K562 treated with DMSO at 1 percent for 4 hours (cell line): Measurements from ENCODE around the gene NR1I2. TPM values are rescaled to one million over a fixed set of nuclear protein-coding genes. Genes with fewer than 3 reads are reported as not detected.

Experiments
- total RNA-seq: library from RNA; unstranded; fragments of 300-600 nt; gene quantifications from 2 replicates; pipeline ENCODE4 v1.2.3, GENCODE V29; 2022; ENCODE audit not compliant: insufficient read depth

NR1I2 gene
- not detected in 2 replicates for total RNA-seq

GRCh38 chr3:119781330-119782198 is at the start of gene NR1I2:
TSS of gene NR1I2 (plus strand) at chr3:119782101.

Other genes with a start within 250 kb of the NR1I2 start
- 22.6 TPM in 2 replicates for gene CD80, start 222.5 kb upstream of the NR1I2 start, total RNA-seq
- gene ADPRH, start 202.6 kb upstream of the NR1I2 start, total RNA-seq = 2.6 and 2.8 TPM in 2 replicates
- gene PLA1A, start 184.2 kb upstream of the NR1I2 start, total RNA-seq = not detected in 2 replicates
- gene POPDC2, start 121.5 kb upstream of the NR1I2 start, total RNA-seq = 0.73 TPM in 1 of 2 replicates, not detected in the other
- gene COX17, start 104.7 kb upstream of the NR1I2 start, total RNA-seq = 41.7 and 51.3 TPM in 2 replicates
- gene CFAP91, start 79.1 kb upstream of the NR1I2 start, total RNA-seq = not detected in 2 replicates